ENCODE data around the gene MICU1. TPM values are rescaled to one million over a fixed set of nuclear protein-coding genes. Genes with fewer than 3 reads are reported as not detected.

Gene MICU1
- total and polyA plus RNA-seq, 2 donors (not counting 3 experiments of a cell fraction or from before 2014, with no cell fraction given): 27.5 to 48.0 TPM

DNA sequence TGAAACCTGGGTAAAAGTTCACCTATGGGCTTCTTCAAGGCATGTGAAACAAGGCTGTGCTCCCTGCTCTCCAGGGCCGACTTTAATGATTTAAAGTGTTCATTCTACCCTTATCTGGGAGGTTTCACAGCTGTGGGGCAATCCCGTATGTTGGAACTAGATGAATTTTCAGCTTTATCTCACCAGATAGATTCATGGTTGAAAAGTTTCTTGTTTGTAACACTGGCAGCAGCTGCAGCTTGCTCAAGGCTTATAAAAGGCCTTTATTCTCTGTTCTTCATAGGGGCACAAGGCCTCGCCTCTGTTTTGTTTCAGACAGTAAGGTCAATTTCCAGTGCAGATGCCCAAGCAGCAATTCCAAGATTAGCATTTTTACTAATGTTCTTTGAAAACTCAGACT, 200.7 kb downstream of the MICU1 start:
- intact Hi-C loops (cut with micrococcal nuclease) (no loop called here), dilution Hi-C loops (cut with MboI; ENCODE audit: extremely low pct_ligation_motif_present, low sequenced_read_pairs) (no loop called here)
- DNase-seq (ENCODE audit: low read depth, low spot score) (no peak), FAIRE-seq (peak; percentile 56)
- no peaks in the 10 kb centered on the region for H4K20me1 ChIP-seq (replicated peaks; ENCODE audit: control insufficient read depth, extremely low read depth, insufficient read depth, low read length)
- TF ChIP-seq CTCF (IDR thresholded peaks at IDR 0.05; ENCODE audit: extremely low read depth in 1 of 2, insufficient read depth in 1 of 2, low read depth in 1 of 2, low read length in 2 of 2): no peak
- TF ChIP-seq MYC (IDR thresholded peaks at IDR 0.05; ENCODE audit: low read depth, low read length): no peak
- no peak for TF ChIP-seq MAX (IDR thresholded peaks at IDR 0.05; ENCODE audit: insufficient read depth, insufficient read length)
- no peak for TF ChIP-seq POLR2A (IDR thresholded peaks at IDR 0.05; ENCODE audit: low read depth, low read length)
- TF ChIP-seq JUN (IDR thresholded peaks at IDR 0.05; ENCODE audit: borderline replicate concordance, insufficient read depth, insufficient read length, low read depth): no peak
- TF ChIP-seq GATA2 (IDR thresholded peaks at IDR 0.05; ENCODE audit: insufficient read depth, insufficient read length, low read depth, low read length): no peak
- no peaks in the 10 kb centered on the region for H3K79me2 ChIP-seq (ENCODE audit: control insufficient read depth, insufficient read depth, low read length)
- no peaks in the 10 kb centered on the region for H3K27me3 ChIP-seq (ENCODE audit: control insufficient read depth in 2 of 2, insufficient read depth in 2 of 2, low read length in 2 of 2)
- no peak overlapping the region for H3K4me3 ChIP-seq (replicated peaks in 1 of 3; ENCODE audit: insufficient read depth in 1 of 3, low read depth in 1 of 3, low read length in 3 of 3)
- H3K4me1 ChIP-seq (ENCODE audit: control insufficient read depth, extremely low read depth, insufficient read depth, low read length): no peaks in the 10 kb centered on the region
- no peaks in the 10 kb centered on the region for H3K9me3 ChIP-seq (replicated peaks; ENCODE audit: control insufficient read depth, insufficient read depth, low read length)
- no peak overlapping the region for H2AFZ ChIP-seq (ENCODE audit: low read depth, low read length)
- H3K36me3 ChIP-seq (ENCODE audit: control insufficient read depth in 2 of 2, extremely low read depth in 1 of 2, insufficient read depth in 2 of 2, low read length in 2 of 2): peaks cover 0 to 2% of the 10 kb centered on the region in 2 experiments
- CTCF ChIA-PET: no interaction called here
- no peak overlapping the region for H3K4me2 ChIP-seq (ENCODE audit: insufficient read depth, low read length)
- BruUV-seq (replicated peaks): no TSS peak
- no peaks in the 10 kb centered on the region for H3K9me1 ChIP-seq (replicated peaks; ENCODE audit: control insufficient read depth, extremely low read depth, insufficient read depth, low read length)
- H3K27ac ChIP-seq (ENCODE audit: insufficient read depth, low read depth, low read length): no peak overlapping the region
- POLR2A ChIA-PET: no interaction called here
- no peak overlapping the region for H3K9ac ChIP-seq (replicated peaks; ENCODE audit: extremely low read depth, insufficient read depth, low read length)

DNA sequence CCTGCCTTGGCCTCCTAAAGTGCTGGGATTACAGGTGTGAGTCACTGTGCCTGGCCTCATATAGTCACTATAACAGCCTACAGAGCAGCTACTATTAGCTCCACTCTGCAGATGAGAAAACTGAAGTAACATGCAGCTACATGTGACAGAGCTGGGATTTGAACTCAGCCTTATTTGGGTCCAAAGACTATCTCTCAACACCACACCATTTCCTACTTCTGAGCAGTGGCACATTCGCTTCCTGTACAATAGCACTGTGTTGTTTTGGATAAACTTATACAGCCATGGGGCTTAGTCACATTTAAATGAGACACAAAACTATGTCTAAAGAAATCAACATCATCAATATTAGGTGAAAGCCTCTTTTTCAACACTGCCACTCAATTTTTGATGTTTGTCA, 201.3 kb downstream of the MICU1 start:
- peaks cover 0 to 2% of the 10 kb centered on the region in 2 experiments for H3K36me3 ChIP-seq (ENCODE audit: control insufficient read depth in 2 of 2, extremely low read depth in 1 of 2, insufficient read depth in 2 of 2, low read length in 2 of 2)
- H3K4me1 ChIP-seq (ENCODE audit: control insufficient read depth, extremely low read depth, insufficient read depth, low read length): no peaks in the 10 kb centered on the region
- ChIA-PET POLR2A (no interaction called here), CTCF (no interaction called here)
- no peak overlapping the region for H3K9ac ChIP-seq (replicated peaks; ENCODE audit: extremely low read depth, insufficient read depth, low read length)
- H3K79me2 ChIP-seq (ENCODE audit: control insufficient read depth, insufficient read depth, low read length): no peaks in the 10 kb centered on the region
- no peaks in the 10 kb centered on the region for H3K9me3 ChIP-seq (replicated peaks; ENCODE audit: control insufficient read depth, insufficient read depth, low read length)
- dilution Hi-C loops (cut with MboI; ENCODE audit: extremely low pct_ligation_motif_present, low sequenced_read_pairs): no loop called here
- H3K9me1 ChIP-seq (replicated peaks; ENCODE audit: control insufficient read depth, extremely low read depth, insufficient read depth, low read length): no peaks in the 10 kb centered on the region
- no peaks in the 10 kb centered on the region for H3K27me3 ChIP-seq (ENCODE audit: control insufficient read depth in 2 of 2, insufficient read depth in 2 of 2, low read length in 2 of 2)
- peak; percentile 50 for DNase-seq (ENCODE audit: low read depth, low spot score)
- no peak overlapping the region for H3K4me2 ChIP-seq (ENCODE audit: insufficient read depth, low read length)
- BruUV-seq (replicated peaks): no TSS peak
- TF ChIP-seq FOS (IDR thresholded peaks at IDR 0.05; ENCODE audit: borderline replicate concordance, insufficient read depth, low read length) (no peak), EZH2 (IDR thresholded peaks at IDR 0.05; ENCODE audit: borderline replicate concordance, low read depth, low read length, severe bottlenecking) (no peak), JUN (IDR thresholded peaks at IDR 0.05; ENCODE audit: borderline replicate concordance, insufficient read depth, insufficient read length, low read depth) (no peak), POLR2A (IDR thresholded peaks at IDR 0.05; ENCODE audit: low read depth, low read length) (no peak), MAX (IDR thresholded peaks at IDR 0.05; ENCODE audit: insufficient read depth, insufficient read length) (no peak), GATA2 (IDR thresholded peaks at IDR 0.05; ENCODE audit: insufficient read depth, insufficient read length, low read depth, low read length) (no peak), MYC (IDR thresholded peaks at IDR 0.05; ENCODE audit: low read depth, low read length) (no peak)
- intact Hi-C loops (cut with micrococcal nuclease): no loop called here
- no peak overlapping the region for H3K4me3 ChIP-seq (replicated peaks in 1 of 3; ENCODE audit: insufficient read depth in 1 of 3, low read depth in 1 of 3, low read length in 3 of 3)
- H3K27ac ChIP-seq (ENCODE audit: insufficient read depth, low read depth, low read length): no peak overlapping the region
- no peaks in the 10 kb centered on the region for H4K20me1 ChIP-seq (replicated peaks; ENCODE audit: control insufficient read depth, extremely low read depth, insufficient read depth, low read length)
- no peak for FAIRE-seq
- no peak overlapping the region for H2AFZ ChIP-seq (ENCODE audit: low read depth, low read length)

Data from endothelial cell of umbilical vein (primary cell).